Epidermal melanocyte (primary cell): Measurements from ENCODE around the gene SLC28A1.

Source experiments
- DNase-seq: peaks from one replicate; pipeline ENCODE4 v3.0.0; 2011; ENCODE audit warnings: low spot score; ENCODE audit not compliant: insufficient read length

SLC28A1 gene

DNA sequence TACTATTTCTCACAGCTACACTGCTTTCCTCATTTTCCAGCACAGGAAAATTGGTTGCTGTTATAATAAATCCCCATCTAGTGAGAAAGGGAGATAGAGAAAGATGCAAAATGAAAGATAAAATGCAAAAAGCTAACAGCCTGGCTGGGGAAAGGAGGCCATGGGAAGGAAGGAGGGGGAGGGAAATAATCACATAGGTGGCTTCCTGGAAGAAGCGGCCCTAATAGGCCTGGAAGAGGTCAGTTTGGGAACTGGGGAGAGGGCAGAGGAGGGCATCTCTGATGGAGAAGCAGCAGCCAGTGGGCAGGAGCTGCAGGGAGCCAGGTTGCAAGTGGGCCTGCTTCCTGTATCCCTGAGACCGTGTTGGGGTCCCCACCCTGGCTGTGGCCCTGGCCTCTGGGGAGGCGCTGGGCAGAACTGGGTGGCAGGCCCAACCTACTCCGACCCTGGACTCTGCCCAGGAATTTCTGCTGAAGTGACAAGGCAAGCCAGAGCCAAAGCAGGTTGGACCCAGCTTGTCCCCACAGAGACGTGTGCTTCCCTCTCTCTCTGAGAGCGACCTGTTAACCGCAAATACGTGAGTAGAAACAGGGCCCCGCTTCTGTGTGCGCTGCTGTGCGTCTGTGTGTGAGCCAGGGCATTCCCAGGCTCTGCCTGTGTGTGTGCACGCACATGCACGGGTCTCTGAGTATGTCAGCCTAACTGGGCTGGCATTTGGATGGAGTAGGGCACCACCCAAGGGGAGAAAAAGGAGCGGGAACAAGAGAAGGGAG, 1.9 kb downstream of the SLC28A1 start:
- DNase-seq: no peak

DNA sequence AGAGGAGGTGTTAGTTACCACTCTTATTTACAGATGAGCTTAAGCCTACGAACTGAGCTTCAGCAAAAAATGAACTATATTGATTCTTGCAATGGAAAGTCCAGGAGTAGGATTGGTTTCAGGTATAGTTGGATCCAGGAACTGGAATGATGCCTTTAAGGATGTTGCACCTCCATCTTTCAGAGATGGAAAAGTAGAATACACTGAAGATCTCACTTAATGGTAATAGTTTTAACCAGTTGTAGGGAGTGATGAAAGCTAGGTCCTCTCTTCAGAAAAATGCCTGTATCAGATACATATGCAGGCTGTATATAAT, 2.5 kb downstream of the SLC28A1 start:
- DNase-seq: no peak

DNA sequence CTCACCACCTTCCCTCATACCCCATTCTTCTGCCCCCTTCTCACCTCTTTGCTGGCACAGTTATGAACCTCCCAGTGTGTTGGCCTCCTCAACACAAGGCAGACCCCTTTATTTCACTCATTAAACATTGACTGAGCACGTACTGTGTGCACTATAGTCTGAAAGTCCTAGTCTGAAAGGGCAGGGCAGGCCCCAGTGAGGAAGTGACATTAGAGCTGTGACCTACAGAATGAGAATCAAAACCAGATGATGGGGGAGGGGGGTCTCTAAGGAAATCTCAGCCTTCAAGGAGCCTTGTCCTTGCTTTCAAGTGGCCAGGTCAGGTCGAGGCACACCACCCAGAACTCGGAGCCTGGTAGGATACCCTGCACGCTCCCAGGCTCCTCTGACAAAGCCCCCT, 3.5 kb downstream of the SLC28A1 start:
- DNase-seq: no peak

DNA sequence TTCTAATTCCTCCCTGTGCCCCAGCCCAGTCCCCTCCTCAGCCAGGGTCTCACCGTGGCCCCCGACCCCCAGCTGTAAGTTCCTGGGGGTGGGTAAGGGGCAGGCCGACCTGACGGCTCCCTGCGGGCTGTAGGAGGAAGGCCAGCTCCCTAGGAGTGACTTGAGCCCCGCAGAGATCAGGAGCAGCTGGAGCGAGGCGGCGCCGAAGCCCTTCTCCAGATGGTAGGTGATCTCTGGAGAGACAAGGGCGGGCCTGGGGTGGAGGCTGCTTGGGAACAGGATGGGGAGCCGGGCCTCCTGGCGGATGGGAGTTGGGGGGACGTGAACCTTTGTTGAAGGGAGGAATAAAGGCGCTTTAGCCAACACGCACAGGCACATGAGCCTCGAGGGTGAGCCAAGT, 4.2 kb downstream of the SLC28A1 start:
- no peak for DNase-seq

DNA sequence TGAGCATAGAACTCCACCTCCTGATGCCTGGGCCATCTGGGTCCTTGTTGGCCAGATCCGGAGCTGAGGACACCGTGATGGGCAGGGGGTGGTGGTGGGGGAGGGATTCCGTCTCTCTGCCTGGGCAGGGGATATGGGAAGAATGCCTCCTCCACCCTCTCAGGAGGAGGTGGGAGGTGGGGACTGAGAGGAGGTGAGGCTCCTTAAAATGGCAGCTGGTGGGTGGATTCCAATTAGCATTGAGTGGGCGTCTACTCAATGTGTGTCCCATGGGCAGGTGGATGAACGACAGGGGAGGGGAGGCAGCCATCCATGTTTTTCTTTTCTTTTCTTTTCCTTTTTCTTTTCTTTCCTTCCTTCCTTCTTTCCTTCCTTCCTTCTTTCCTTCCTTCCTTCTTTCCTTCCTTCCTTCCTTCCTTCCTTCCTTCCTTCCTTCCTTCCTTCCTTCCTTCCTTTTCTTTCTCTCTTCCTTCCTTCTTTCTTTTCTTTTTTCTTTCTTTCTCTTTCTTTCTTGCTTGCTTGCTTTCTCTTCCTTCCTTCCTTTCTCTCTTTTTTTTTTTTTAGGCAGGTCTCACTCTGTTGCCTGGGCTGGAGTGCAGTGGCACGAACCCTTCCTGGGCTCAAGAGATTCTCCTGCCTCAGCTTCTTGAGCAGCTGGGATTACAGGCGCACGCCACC, 5.0 kb downstream of the SLC28A1 start:
- DNase-seq: no peak

DNA sequence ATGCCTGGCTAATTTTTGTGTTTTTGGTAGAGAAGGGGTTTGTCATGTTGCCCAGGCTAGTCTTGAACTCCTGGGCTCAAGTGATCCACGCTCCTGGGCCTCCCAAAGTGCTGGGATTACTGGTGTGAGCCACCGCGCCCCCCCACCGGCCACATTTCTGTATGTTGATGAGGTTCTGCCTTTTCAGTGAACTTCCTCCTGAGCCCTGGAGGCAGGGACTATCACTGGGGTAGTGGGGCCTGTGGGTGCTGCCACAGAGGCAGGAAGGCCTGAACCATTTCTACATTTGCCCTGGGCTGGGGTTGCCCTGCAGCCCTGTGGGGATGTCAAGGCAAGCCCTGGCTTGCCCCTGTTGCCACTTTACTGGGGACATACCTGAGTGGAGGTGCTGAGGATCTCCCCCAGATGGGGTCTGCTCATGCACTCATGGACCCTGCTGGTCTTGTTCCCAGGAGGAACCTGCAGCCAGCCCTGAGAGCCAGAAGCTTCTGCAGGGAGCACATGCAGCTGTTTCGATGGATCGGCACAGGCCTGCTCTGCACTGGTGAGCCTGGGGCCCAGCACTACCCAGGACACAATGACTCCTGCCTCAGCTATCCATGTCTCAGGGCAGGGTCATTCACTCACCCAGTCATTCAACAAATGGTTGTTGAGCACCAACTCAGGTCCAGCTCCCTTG, 5.7 kb downstream of the SLC28A1 start:
- no peak for DNase-seq

DNA sequence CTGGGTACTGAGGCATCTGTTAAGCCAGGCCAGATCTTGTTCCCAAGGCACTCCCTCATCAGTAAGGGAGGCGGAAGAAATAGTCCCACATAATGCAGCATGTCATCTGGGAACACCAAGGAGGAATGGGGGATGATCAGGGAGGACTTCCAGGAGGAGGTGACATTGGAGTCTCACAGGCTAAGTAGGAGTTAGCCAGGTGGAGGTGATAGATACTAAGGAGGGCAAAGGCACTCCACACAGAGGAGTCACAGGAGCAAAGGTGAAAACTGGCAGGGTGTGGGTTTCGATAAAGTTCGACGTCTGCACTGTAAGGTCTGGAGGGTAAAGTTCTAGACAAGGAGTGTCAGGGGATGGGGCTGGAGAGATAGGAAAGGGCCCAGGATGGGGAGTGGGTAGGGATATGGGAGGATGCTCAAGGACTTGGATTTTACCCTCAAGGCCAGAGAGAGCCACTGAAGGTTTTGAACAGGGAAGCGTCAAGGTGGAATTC, 6.3 kb downstream of the SLC28A1 start:
- no peak for DNase-seq

DNA sequence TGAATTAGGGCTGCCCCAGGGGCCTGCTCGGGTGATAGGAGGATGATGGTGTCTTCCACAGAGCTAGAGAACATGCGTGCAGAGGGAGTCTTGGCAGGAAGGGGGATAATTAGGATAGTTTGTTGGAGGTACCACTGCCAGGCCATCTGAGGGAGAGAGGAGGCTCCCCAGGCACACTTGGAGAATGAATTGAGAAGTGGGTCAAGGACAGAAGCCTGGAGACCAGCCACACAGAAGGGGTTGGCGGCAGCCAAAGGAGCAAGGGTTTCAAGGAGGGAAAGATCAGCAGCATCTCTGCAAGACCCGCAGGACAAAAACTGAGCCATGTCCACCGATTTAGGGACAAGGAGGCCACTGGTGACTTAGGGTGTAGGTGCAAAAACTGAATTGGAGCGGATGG, 6.9 kb downstream of the SLC28A1 start:
- no peak for DNase-seq

DNA sequence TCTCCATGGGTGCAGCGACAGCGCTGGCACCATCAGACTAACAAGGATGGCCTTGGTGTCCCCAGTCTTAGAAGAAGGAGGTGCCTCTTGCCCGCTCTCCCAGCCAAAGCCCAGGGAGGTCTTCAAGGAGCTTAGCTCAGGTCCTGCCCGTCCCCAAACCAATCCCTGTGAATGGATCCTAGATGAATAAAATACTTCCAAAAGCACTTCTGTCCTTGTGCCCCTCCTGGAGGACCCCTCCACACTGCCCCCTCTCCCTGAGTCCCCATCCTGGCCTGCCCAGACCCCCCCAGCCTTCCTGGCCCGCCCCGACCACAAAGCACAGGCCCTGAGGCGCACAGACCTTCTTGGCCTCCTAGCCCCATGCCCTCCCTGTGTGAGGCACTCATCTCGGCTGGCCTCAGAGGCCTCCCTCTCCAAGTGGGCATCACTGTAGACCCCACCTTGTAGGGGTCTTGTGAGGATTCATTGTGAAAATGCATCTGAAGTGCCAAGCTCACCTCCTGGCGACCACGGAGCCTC, 8.4 kb downstream of the SLC28A1 start:
- DNase-seq: no peak

DNA sequence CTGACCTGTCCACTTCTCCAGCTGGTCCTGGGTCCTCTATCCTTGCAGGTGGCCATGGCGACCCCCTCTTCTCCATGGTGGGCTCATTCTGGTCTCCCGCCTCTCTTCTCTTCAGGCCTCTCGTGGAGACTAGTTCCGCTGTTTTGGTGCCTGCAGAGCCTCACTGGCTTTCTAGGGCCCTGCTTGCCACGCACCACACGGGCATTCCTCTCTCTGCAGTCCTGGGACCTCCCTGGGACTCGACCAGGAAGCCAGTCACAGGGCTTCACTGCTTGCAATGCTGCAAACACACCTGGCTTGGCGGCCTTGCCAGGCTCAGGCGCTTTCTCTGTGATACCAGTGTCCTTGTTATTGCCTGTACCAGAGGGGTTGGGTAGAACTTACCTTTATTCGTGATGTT, 9.1 kb downstream of the SLC28A1 start:
- no peak for DNase-seq

DNA sequence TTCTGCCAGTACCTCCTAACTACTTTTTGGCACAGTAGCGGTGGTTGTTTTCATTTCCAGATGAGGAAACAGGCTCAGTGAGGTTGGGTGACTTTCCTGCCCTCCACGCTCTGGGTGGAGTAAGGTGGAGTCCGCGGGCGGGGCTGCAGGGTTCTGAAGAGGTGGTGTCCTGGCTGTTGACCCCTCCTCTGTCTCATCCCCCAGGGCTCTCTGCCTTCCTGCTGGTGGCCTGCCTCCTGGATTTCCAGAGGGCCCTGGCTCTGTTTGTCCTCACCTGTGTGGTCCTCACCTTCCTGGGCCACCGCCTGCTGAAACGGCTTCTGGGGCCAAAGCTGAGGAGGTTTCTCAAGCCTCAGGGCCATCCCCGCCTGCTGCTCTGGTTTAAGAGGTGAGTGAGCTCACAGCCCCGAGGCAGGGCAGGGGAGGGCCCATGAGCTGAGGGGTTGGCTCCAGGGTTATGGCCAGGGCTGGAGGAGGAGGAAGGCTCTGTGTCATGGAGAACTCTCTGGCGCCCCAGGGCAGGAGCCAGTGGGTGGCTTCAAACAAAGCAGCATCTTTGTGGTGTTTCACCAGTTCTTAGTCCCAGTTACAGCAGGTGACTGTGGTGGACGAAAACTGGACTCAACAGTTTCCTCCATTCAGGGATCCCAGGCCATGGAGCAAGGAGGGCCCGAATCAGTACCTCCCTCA, 10.4 kb downstream of the SLC28A1 start:
- no peak for DNase-seq

DNA sequence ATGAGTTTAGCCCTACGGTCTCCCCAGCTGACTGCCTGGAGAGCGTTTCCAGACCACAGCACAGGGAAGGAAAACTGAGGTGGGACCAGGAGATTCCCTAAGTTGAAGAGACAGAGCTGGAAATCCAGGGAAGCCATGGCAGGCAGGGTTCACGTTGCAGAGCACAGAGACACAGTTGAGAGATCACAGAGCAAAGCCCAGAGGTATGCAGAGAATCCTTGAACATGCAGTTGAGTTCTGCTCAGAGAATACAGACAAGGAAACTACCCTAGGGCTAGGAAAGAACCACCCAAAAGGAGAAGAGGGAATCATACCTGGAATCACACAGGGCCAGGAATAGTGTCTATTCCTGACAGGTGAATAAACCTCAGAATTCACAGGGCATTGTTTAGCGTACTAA, 14.3 kb downstream of the SLC28A1 start:
- no peak for DNase-seq

DNA sequence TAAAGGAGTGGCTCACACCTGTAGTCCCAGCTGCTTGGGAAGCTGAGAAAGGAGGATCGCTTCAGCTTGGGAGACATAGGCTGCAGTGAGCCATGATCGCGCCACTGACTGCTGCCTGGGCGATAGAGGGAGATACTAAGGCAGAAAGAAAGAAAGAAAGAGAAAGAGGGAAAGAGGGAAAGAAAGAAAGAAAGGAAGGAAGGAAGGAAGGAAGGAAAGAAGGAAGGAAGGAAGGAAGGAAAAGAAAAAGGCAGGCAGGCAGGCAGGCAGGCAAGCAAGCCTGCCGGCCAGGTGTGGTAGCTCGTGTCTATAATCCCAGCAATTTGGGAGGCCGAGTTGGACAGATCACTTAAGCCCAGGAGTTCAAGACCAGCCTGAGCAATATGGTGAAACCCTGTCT, 15.3 kb downstream of the SLC28A1 start:
- DNase-seq: no peak

DNA sequence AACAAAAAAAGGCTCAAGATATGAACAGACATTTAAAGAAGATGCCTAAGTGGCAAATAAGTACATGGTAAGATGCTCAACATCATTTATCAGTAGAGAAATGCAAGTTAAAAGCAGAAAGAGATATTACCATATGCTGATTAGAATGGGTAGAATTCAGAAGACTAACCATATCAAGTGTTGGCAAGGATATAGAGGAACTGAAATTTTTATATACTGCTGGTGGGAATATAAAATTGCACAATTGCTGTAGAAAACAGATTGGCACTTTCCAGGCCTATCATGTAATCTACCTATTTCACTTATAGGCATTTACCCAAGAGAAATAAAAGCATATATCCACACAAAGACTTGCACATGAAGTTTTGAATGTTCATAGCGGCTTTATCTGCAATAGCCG, 17.1 kb downstream of the SLC28A1 start:
- no peak for DNase-seq

DNA sequence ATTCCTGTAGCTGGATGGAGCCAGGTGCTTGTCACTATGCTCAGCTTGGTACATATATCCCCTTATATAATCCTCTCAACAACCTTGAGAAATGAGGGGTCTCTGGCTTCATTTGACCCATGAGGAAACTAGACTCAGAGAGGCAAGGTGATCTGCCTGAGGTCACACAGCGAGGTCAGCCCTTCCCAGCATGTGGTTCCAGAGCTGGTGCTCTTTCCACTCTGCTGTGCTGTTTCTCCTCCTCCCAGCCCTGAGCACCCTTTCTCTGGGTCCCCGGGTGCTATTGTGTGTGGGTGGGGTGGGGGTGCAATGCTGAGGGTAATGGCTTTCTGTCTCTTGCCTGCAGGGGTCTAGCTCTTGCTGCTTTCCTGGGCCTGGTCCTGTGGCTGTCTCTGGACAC, 19.3 kb downstream of the SLC28A1 start:
- DNase-seq: no peak

DNA sequence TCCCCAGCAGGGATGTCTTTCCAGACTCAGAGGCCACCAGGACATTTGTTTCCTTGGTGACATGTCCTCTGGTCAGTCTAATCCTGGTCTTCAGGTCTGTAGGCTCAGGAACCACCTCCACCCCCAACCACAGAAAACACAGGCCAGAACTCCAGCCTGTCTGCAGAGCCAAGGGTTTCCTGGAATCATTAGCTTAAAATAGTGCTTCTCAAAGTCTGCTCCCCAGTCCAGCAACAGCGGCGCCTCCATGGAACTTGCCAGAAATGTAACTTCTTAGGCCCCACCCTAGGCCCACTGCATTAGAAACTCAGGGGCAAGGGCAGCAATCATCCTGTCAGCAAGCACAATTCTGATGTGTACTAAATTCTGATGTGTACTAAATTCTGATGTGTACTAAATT, 20.0 kb downstream of the SLC28A1 start:
- DNase-seq: no peak

DNA sequence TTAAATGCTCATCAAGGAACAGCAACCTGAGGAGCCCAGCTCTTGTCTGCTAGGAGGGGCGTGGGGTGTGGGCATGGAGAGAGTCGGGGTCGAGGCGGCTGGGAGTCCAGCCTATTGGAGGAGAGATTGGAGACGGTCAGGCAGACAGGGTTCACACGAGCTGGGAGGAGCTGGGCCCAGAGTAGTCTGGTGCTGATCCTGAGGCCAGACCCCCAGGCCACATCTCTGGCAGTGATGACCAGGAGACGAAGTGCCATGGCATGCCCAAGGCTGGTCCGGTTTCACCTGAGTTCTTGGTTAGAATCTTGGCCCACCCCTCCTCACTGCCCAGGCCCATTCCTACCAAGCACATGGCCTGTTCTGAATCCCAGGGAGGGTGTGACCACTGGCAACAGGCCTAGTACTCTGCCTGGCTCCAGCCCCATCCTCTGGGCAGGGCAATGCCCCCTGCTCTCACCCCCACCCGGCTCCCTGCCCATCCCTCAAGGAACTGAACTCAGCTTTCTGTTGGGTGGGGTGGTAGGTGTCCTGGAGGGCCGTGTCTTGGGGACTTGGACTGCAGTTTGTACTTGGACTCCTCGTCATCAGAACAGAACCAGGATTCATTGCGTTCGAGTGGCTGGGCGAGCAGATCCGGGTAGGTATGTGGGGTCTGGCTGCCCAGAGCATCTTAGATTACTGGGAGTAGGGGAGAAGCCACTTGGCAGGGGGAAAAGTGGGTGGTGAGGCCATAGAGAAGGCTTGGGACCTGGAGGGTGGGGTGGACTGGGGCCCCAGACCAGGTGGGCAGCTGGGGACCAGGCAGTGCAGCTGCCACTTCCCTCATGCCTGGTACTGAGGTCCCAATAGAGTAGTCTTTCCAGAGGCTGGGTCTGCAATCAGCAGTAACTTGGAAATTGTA, 20.8 kb downstream of the SLC28A1 start:
- DNase-seq: no peak

DNA sequence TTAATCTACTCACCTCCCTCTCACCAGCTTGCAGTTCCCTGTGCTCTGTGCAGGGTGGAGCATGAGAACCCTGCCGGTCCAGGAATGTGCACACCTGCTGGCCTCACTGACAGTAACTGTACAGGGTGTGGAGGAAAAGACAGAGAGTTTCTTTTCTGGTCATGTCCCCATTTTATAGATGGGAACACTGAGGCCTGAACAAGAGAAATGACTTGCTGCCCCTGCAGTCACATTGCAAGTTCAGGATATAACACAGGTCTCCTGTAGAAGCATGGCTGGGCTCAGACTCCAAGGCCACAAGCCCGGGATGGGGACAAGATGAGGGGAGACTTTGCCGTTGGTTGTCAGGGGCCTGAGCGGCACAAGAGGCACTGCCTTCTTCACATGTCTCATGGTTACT, 23.3 kb downstream of the SLC28A1 start:
- DNase-seq: no peak

DNA sequence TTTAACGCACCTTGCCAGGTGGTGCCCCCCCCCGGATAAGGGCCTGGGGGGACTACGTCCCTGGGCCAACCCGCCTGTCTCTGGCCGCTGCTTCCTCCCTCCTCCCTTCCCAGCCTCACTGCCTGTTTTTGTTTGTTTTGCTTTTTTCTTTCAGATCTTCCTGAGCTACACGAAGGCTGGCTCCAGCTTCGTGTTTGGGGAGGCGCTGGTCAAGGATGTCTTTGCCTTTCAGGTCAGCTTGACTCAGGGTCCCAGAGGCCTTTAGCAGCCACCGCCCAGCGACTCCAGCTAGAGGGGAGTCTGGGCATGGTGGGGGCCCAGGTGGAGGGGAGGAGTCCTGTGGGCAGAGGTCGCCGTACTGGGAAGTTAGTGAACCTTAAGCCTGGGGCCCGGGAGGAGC, 24.1 kb downstream of the SLC28A1 start:
- DNase-seq: no peak

DNA sequence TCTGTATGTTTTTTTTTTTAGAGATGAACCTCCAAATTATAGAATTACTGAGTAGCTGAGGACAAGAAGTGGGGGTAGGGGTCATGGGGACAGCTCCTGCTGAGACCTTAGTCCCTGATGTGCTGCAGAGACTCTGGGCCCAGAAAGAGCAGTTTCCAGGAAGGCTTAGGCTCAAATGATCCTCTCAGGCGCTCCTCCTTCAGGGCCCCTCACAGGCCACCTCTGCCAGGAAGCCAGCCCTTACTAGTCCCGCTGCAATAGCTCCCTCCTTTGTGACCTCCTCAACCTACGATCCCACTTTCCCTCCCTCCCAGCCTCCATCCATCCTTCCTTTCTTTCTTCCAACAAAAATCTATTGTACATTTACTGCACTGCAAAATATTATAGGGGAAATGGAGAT, 24.6 kb downstream of the SLC28A1 start:
- DNase-seq: no peak

DNA sequence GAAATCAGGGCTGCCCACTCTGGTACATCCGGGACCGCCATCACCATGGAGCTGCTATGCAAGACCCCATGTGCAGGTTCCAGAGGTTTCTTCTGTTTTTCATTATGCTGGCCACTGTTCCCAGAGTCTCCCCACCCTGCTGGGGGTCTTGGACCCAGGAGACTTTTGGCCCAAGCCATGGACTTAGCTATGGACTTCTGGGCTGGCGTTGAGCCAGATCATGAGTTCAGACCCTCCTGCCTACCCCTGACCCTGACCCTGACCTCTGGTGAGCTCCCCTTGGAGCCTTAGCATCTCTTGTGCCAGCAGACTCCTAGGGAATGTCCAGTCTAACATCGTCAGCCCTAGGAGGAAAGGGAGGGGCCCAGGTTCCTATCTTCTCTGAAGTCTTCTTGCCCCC, 25.3 kb downstream of the SLC28A1 start:
- no peak for DNase-seq
